ENCODE results near the gene ZMYND10.

Gene ZMYND10

GRCh38 chr3:50300681-50301254 lies 44.8 kb downstream of the ZMYND10 start:
- DNase-seq, result no peak

- DNase-seq, result peak; percentile 23
Measured at GRCh38 chr3:50299929-50300680, 45.4 kb downstream of the ZMYND10 start.

- DNase-seq, result no peak
Measured at GRCh38 chr3:50299638-50299928, 45.9 kb downstream of the ZMYND10 start.

GRCh38 chr3:50298836-50299637 lies 46.5 kb downstream of the ZMYND10 start, which contains the start of the genes HYAL3 and NAA80:
HYAL3 (minus strand) TSS chr3:50299405; CDS start chr3:50295602, 3,803 bp downstream.
NAA80 (minus strand) TSS chr3:50299405; CDS start chr3:50297463, 1,942 bp downstream.
- DNase-seq, result peak; percentile 91

GRCh38 chr3:50297896-50298725 lies 47.4 kb downstream of the ZMYND10 start:
- no peak for DNase-seq

- no peak for DNase-seq
Measured at GRCh38 chr3:50297384-50297775, 48.2 kb downstream of the ZMYND10 start.

- no peak for DNase-seq
Measured at GRCh38 chr3:50296721-50297383, 48.7 kb downstream of the ZMYND10 start.

GRCh38 chr3:50295553-50296431 lies 49.7 kb downstream of the ZMYND10 start:
- DNase-seq, result no peak

GRCh38 chr3:50294492-50295403 lies 50.8 kb downstream of the ZMYND10 start:
- DNase-seq, result no peak

GRCh38 chr3:50294089-50294488 lies 51.4 kb downstream of the ZMYND10 start:
- DNase-seq, result no peak

GRCh38 chr3:50293079-50293801 lies 52.3 kb downstream of the ZMYND10 start:
- DNase-seq, result no peak

GRCh38 chr3:50292159-50293078 lies 53.1 kb downstream of the ZMYND10 start, which contains the start of gene IFRD2:
IFRD2 (minus strand) TSS chr3:50292429; CDS start chr3:50292274, 155 bp downstream.
- DNase-seq, result peak; percentile 93

All from DMS 273 treated with DMSO at 0.1 percent for 48 hours (cell line).